A673 (cell line): ENCODE results near the gene WSCD2. TPM values are rescaled to one million over a fixed set of nuclear protein-coding genes. Genes with fewer than 3 reads are reported as not detected.

Source experiments
- BruUV-seq: library from RNA; stranded (reverse); fragments of 400-500 nt; replicated peaks from 2 replicates; lab custom pipeline; 2021; lab: Mats Ljungman, UMichigan
- CTCF ChIA-PET: fragments of 300-600 bp; sonication (Branson Sonifier 250); formaldehyde crosslinking; loops from one replicate; lab custom pipeline; 2022; ENCODE audit warnings: antibody characterized with exemption; lab: Charles Lee
- POLR2A ChIA-PET: fragments of 300-600 bp; sonication (Branson Sonifier 250); formaldehyde crosslinking; loops from one replicate; lab custom pipeline; 2022; ENCODE audit warnings: antibody characterized with exemption; ENCODE audit not compliant: low non-redundant PET; lab: Charles Lee
- DNase-seq: peaks from one replicate; pipeline ENCODE4 v3.0.0-alpha.2; 2015; ENCODE audit warnings: low spot score
- H3K27ac ChIP-seq: fragments of 200-600 bp; sonication (generic); 2 replicates; pipeline ENCODE4 v1.5.1; 2016; ENCODE audit warnings: mixed run types, low read depth, mild to moderate bottlenecking, mixed read lengths, antibody characterized with exemption, low read length; ENCODE audit not compliant: poor library complexity, severe bottlenecking
- H3K27me3 ChIP-seq: fragments of 200-600 bp; sonication (generic); replicated peaks from 2 replicates; pipeline ENCODE4 v1.6.1; 2017; ENCODE audit warnings: mixed run types, low read depth, mild to moderate bottlenecking, mixed read lengths, antibody characterized with exemption, low read length; ENCODE audit not compliant: insufficient read depth, poor library complexity
- H3K36me3 ChIP-seq: fragments of 200-600 bp; sonication (generic); 2 replicates; pipeline ENCODE4 v1.6.1; 2016; ENCODE audit warnings: mixed run types, mild to moderate bottlenecking, mixed read lengths, antibody characterized with exemption, low read length; ENCODE audit not compliant: insufficient read depth, poor library complexity, severe bottlenecking
- H3K4me1 ChIP-seq: fragments of 200-600 bp; sonication (generic); 2 replicates; pipeline ENCODE4 v1.6.1; 2017; ENCODE audit warnings: mixed run types, mild to moderate bottlenecking, mixed read lengths, antibody characterized with exemption, low read length; ENCODE audit not compliant: insufficient read depth, poor library complexity, severe bottlenecking
- H3K4me3 ChIP-seq: fragments of 200-600 bp; sonication (generic); 2 replicates; pipeline ENCODE4 v1.5.1; 2016; ENCODE audit warnings: low read depth, mixed run types, mild to moderate bottlenecking, mixed read lengths, low read length; ENCODE audit not compliant: poor library complexity, severe bottlenecking
- H3K9me3 ChIP-seq: fragments of 200-600 bp; sonication (generic); 2 replicates; pipeline ENCODE4 v1.6.1; 2016; ENCODE audit warnings: mixed run types, low read depth, mild to moderate bottlenecking, mixed read lengths, antibody characterized with exemption, low read length; ENCODE audit not compliant: poor library complexity, severe bottlenecking
- EZH2 ChIP-seq: fragments of 200-600 bp; sonication (generic); IDR thresholded peaks from 2 replicates; pipeline ENCODE4 v1.6.1; 2017; ENCODE audit warnings: borderline replicate concordance, low read depth, mild to moderate bottlenecking, mixed read lengths, antibody characterized with exemption, low read length; ENCODE audit not compliant: poor library complexity, severe bottlenecking
- intact Hi-C: fragments of 100-400 bp; cut with micrococcal nuclease; formaldehyde crosslinking; loops from one replicate; pipeline ENCODE4 v1.10.0; 2022; ENCODE audit not compliant: unreplicated experiment
- total RNA-seq: library from RNA; stranded (reverse); gene quantifications from 2 replicates; pipeline ENCODE4 v1.2.3, GENCODE V29; 2021
- TF ChIP-seq, protein P1 (sequence below): fragments of 300-800, 200-600 bp; sonication (generic); conservative IDR thresholded peaks from 2 replicates; pipeline ENCODE4 v1.5.1; 2017; ENCODE audit warnings: low read depth, mild to moderate bottlenecking, antibody characterized with exemption, low read length, moderate library complexity, mixed read lengths

Gene WSCD2
- total RNA-seq, 1 experiment from 2014 or later, result not detected

DNA sequence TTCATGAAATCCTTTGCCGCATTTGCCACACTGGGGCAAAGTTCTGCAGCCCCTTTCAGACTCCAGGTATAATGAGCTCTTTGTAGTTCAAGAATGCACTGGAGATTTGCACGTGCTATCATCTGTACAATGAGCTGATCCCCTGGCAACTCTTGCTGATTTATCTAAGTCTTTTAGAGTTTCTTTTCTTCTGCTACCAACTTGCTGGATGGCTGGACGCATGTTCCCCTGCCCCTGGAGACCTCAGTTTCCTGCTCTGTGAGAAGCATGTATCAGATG, 106.8 kb downstream of the WSCD2 start:
- ChIA-PET POLR2A (no interaction called here), CTCF (no interaction called here)
- no peak overlapping the region for H3K27ac ChIP-seq
- peaks cover 25% of the 10 kb centered on the region for H3K27me3 ChIP-seq
- intact Hi-C loops, result no loop called here
- H3K9me3 ChIP-seq, result peaks cover 8% of the 10 kb centered on the region
- no peak overlapping the region for H3K4me3 ChIP-seq
- H3K4me1 ChIP-seq, result no peaks in the 10 kb centered on the region
- DNase-seq, result no peak
- H3K36me3 ChIP-seq, result no peaks in the 10 kb centered on the region
- TF ChIP-seq, protein P1, sequence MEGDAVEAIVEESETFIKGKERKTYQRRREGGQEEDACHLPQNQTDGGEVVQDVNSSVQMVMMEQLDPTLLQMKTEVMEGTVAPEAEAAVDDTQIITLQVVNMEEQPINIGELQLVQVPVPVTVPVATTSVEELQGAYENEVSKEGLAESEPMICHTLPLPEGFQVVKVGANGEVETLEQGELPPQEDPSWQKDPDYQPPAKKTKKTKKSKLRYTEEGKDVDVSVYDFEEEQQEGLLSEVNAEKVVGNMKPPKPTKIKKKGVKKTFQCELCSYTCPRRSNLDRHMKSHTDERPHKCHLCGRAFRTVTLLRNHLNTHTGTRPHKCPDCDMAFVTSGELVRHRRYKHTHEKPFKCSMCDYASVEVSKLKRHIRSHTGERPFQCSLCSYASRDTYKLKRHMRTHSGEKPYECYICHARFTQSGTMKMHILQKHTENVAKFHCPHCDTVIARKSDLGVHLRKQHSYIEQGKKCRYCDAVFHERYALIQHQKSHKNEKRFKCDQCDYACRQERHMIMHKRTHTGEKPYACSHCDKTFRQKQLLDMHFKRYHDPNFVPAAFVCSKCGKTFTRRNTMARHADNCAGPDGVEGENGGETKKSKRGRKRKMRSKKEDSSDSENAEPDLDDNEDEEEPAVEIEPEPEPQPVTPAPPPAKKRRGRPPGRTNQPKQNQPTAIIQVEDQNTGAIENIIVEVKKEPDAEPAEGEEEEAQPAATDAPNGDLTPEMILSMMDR, result no peak
- TF ChIP-seq EZH2, result no peak
- BruUV-seq, result no TSS peak

DNA sequence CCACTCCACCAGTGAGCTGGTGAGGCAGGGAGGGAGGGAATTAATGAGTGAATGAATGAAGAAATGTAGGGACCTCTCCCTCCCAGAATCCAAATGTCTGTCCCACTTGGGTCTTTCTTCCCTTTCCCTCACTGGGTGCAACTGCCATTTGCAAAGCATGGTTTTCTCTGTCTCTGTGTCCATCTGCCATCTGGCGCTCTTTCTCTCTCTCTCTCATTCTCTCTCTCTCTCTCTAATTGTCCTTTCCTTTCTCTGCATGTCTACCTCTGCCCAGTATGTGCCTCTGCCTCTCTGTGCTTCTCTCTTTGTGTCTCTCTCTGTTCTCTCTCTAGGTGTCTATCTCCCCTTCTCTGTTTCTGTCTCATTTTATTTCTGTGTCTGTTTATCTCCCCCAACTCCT, 107.3 kb downstream of the WSCD2 start:
- no TSS peak for BruUV-seq
- POLR2A ChIA-PET, result no interaction called here
- Histone ChIP-seq H3K27ac (no peak overlapping the region), H3K27me3 (peaks cover 24% of the 10 kb centered on the region), H3K4me1 (no peaks in the 10 kb centered on the region), H3K9me3 (peaks cover 8% of the 10 kb centered on the region), H3K36me3 (no peaks in the 10 kb centered on the region), H3K4me3 (no peak overlapping the region)
- intact Hi-C loops, result no loop called here
- CTCF ChIA-PET, result no interaction called here
- DNase-seq, result no peak
- no peak for TF ChIP-seq EZH2
- TF ChIP-seq, protein P1, result no peak

DNA sequence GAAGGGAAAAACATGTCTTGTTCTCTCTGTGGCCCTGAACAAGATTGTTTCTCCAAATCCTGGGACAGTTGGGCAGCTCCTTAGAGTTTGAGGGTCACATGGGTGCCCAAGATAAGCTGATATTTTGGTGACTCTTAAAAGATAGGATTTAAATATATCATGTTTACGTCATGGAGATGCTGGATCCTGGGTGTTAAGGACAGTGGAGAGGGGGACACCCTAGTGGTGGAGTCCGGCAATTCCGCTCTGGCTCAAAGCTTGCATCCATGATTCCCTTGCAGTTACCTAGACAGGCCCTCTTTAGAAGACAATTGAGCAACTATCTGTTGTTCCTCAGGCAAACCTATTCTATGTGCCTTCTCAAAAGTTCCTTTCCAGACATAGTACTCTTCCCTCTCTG, 108.2 kb downstream of the WSCD2 start:
- Histone ChIP-seq H3K36me3 (no peaks in the 10 kb centered on the region), H3K27me3 (peaks cover 24% of the 10 kb centered on the region), H3K4me3 (no peak overlapping the region), H3K4me1 (no peaks in the 10 kb centered on the region), H3K27ac (no peak overlapping the region), H3K9me3 (peaks cover 8% of the 10 kb centered on the region)
- TF ChIP-seq EZH2, result no peak
- TF ChIP-seq, protein P1, result peak; percentile 46
- ChIA-PET CTCF (no interaction called here), POLR2A (no interaction called here)
- no TSS peak for BruUV-seq
- peak; percentile 17 for DNase-seq
- intact Hi-C loops, result no loop called here
